GM12801 (cell line): ENCODE data around the gene MFN1.

Experiments
- TF ChIP-seq, protein P1 (sequence below): IDR thresholded peaks from one replicate; pipeline ENCODE4 v1.5.1; 2011; ENCODE audit warnings: control low read depth; ENCODE audit not compliant: insufficient read length; ENCODE audit errors: extremely low read depth

The MFN1 gene

DNA sequence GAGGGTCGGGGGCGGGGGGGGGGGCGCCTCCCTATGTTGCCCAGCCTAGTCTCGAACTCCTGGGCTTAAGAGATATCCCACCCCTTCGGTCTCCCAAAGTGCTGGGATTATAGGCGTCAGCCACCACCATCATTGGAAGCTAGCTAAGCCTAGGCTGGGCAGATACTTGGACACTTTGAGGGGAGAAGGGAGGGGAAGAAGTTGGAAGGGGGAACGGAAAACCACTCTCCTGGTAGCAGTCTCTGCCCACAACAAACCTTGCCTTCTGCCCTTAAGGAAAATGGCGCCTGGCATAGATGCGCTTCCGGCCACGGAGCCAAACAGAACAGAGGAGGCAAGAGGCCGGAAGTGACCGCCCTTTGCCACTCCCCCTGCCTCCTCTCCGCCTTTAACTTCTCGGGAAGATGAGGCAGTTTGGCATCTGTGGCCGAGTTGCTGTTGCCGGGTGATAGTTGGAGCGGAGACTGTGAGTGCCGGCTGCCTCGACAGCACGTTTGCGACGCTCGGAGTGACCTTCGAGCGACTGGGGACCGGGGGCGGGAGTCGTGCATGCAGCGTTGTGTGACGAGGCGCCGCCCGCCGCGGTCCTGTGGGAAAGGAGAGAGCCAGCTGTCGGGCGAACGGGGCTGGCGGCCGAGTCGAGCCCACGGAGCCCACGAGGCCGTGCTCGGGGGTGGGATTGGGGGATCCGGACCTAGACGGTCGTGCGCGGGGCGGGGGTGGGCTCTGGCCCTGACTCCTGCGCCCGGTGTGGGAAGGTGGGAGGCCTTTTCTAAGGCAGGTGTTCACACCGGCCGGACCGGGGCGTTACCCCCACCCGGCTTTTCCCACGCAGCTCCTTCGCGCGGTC lies at the start of gene MFN1:
Gene MFN1, plus strand, starts transcription at position 365 of the 850 bp plus-strand sequence. CDS start 1,143 bp downstream, outside the sequence.
- TF ChIP-seq, protein P1, sequence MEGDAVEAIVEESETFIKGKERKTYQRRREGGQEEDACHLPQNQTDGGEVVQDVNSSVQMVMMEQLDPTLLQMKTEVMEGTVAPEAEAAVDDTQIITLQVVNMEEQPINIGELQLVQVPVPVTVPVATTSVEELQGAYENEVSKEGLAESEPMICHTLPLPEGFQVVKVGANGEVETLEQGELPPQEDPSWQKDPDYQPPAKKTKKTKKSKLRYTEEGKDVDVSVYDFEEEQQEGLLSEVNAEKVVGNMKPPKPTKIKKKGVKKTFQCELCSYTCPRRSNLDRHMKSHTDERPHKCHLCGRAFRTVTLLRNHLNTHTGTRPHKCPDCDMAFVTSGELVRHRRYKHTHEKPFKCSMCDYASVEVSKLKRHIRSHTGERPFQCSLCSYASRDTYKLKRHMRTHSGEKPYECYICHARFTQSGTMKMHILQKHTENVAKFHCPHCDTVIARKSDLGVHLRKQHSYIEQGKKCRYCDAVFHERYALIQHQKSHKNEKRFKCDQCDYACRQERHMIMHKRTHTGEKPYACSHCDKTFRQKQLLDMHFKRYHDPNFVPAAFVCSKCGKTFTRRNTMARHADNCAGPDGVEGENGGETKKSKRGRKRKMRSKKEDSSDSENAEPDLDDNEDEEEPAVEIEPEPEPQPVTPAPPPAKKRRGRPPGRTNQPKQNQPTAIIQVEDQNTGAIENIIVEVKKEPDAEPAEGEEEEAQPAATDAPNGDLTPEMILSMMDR: no peak

DNA sequence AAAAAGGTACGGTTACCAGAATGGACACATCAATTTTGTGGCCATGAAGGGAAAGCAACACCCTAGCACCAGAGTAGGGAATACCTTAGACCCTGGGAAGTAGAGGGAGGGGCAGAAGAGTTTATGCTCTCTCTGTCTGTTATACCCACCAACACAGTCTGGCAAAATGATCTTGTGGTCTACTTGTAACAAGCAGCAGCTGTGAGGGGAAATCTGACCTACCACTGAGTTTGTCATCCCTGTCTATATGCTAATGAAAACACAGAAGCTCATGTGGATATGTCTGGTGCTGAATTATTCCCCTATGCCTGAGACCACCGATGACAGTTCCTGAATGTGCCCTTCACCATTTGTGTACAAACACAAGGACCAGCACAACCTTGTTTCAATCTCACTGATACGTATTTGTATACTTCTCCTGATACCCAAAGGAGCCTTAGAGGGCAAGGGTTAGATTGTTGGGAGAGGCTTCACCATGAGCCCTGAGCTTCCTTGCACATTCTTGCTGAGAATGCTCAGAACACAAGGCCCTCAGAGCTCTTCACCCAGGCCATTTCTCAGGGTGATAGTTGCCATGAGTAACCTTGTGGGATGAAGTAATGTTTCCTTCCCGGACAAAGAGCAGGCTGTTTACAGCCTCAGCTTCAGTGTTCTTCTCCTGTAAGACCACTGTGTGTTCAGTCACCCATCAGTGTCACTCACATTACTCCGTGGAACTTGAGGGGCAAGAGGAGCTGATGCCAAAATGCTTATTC lies 49.4 kb upstream of the MFN1 start:
- TF ChIP-seq, protein P1: no peak

DNA sequence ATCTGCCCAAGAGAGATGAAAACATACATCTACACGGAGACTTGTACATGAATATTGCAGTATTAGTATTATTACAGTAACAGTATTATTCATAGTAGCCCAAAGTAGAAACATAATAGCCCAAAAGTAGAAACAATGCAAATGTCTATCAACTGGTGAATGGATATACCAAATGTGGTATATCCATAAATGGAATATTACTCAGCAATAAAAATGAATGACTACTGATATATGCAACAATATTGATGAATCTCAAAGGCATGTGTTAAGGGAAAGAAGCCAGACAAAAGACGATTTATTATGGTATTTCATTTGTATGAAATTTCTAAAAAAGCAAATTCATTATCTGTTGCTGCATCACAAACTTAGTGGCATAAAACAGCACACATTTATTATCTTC lies 48.2 kb upstream of the MFN1 start:
- TF ChIP-seq, protein P1: no peak

DNA sequence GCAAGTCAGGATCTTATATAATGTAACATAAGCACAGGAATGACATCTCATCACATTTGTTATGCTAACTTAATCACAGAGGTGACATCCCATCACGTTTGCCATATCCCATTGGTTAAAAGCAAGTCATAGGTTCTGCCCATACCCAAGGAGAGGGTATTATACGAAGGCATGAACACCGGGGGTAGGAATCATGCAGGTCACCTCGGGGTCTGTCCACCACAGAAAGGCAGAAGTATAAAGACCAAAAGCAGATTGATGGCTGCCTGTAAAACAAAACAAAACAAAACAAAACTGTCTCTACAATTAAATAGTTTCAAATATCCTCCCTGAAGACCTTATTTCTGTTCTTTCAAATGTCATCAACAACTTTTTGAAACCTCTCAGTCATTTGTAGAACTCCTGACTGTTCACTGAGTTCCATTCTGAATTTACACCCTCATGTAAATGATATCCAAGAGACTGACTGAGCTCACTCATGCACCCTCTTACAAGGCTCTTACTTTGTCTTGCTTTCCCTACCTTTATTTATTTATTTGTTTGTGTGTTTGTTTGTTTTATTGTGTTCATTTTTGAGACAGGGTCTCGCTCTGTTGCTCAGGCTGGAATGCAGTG lies 47.4 kb upstream of the MFN1 start:
- TF ChIP-seq, protein P1: no peak

DNA sequence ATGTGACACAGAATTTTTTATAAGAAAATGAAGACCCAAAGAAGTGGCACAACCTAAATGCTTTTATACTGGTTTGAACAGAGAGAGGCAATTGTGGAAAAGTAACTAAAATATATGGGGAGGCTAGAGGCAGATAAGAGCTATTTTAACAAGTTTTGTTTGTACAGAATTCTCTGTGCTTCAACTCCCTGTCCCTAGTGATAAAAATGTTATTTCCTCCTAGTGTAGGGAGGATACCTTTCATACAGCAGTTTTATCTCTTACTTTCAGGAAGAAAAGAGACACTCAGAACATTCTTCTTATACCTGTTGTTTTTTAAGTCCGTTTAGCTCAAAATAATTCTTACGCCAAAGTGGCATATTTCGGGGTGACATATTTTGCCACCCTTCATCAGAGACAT lies 45.9 kb upstream of the MFN1 start:
- TF ChIP-seq, protein P1: no peak

DNA sequence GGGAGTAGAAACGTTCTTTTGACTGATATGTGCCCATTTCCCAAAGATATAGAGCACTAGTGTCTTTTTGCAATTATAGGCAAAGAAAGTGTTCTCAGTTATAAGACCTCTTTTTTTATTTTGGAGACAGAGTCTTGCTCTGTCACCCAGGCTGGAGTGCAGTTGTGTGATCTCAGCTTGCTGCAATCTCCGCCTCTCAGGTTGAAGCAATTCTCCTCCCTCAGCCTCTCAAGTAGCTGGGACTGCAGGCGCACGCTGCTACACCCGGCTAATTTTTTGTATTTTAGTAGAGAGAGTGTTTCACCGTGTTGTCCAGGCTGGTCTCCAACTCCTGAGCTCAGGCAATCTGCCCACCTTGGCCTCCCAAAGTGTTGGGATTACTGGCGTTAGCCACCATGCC lies 45.4 kb upstream of the MFN1 start:
- TF ChIP-seq, protein P1: no peak

DNA sequence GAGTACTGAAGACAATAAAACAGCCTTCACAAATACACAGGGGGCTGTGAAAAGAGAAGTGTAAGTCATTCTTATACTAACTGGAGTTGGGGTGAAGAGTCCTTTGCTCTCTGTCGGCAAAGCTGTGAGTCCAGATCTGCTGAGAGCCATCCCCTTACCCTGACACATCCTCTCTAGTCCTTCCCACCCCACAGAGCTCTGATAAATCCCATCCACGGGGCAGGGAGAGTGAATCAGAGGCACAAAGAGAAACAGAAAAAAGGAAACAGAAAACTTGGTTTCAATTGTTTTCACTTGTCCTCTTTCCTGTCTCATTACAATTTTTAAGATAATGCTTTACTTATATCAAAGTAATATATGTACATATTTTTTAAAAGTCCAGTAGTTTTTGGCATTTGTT lies 42.9 kb upstream of the MFN1 start:
- TF ChIP-seq, protein P1: no peak
